Stomach (tissue), 4 donors: ENCODE data around the gene CD80.

Source experiments
- CTCF ChIP-seq, 7 experiments: fragments of 450-650 bp in 4 of 7; fragments of 200-600 bp in 3 of 7; sonication (generic) in 3 of 7; IDR thresholded peaks; one replicate each; pipeline ENCODE4 v1.5.1; 2016 to 2019; ENCODE audit warnings: antibody characterized with exemption in 7 of 7, control low read depth in 2 of 7, mild to moderate bottlenecking in 1 of 7
- EP300 ChIP-seq: sonication (generic); formaldehyde crosslinking; IDR thresholded peaks from one replicate; pipeline ENCODE4 v1.6.1; 2017; ENCODE audit warnings: antibody characterized with exemption
- POLR2A ChIP-seq, 4 donors: fragments of 450-650 bp; IDR thresholded peaks; one replicate each; pipeline ENCODE4 v1.6.1; 2016; ENCODE audit warnings: antibody characterized with exemption in 4 of 4, control low read depth in 2 of 4, mild to moderate bottlenecking in 1 of 4, moderate library complexity in 1 of 4

- TF ChIP-seq CTCF (IDR thresholded peaks at IDR 0.05) (no peak), EP300 (no peak), POLR2A (IDR thresholded peaks at IDR 0.05) (no peak)
Measured at GRCh38 chr3:119529883-119530282, 29.5 kb downstream of the CD80 start.
